Measurements from ENCODE around the gene CLDN12.

The CLDN12 gene

DNA sequence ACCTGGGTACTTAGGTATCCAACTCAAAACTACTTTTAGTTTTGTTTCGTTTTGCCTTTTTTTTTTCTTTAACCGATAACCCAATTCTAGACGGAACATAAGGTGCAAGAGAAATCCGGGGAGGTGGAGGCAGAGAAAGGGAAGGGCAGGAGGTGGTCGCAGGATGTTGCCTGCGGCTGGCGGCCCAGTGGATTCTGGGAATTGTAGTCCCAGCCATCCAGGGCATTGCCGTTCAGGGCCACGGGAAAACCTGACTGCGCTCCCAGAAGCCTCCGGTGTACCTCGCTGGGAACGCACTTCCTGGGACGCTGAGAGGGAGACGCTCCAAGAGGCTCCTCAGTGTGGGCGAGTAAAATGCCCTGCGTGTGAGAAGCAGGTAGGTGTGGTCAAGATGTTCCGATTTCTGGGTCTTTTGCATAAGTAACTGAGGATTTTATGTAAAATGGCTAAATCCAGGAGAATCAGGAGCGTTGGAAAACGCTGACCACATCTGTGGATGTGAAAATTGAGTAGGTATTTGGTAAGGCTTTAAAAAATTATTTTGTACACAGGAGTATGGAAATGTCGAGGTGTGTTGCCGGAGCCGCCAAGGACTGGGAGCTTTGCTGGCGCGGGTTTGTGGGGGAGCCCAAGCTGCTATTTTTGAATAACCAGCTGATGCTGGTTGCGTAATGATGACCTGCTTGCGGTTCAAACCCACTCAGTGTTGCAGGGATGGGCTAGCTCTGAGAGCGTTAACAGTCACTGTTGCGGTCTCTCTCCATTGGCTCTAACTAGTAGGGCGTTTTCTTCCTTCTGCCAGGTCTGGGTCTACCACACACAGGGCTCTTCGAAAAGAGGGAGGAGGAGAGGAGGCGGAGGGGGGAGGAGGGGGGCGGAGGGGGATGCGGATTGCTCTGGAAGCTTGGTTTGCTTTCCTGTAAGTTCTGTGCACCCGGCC lies at the start of gene CLDN12:
TSS of gene CLDN12 (plus strand) at position 288 of the 940 bp plus-strand sequence. CDS start 9,216 bp downstream, outside the sequence.
- DNase-seq (ENCODE audit: low read depth, low spot score), result peak; percentile 76

DNA sequence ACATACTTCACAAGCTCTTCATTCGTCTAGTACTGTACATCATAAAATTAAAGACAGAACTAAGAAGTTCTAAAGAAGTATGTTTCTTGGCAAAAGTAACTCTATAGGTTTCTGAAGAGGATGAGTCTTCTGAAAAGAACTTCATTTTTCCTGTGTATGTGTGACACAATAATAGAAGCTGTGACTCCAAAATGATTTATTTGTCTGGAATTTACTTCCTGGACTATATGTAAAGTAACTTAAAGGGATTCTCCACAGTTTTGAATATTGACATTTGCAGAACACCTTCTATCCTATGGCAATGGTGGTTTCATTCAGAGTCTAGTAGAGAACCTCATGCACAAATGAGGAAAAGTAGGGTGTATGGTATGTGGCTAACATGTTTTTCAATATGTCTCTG lies 19.8 kb upstream of the CLDN12 start:
- no peak for DNase-seq (ENCODE audit: low read depth, low spot score)

DNA sequence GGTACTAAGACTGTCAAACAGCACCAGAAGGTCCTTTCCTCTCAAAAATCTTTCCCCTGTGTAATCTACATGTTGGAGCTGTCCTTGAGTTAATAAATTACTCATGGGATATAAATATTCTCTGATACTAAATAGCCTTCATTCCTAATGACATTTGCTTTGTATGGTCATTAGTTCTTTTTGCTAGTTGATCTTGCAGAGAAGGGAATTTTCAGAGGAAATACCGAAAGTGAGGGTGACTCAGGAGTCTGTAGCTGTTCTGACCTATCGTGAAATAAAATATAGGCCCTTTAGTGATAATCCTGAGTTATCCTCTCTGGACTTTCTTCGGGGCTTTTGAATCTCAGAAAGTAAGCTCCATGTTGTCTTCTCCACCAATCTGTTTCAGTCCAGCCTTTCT lies 19.4 kb upstream of the CLDN12 start:
- DNase-seq (ENCODE audit: low read depth, low spot score), result no peak

DNA sequence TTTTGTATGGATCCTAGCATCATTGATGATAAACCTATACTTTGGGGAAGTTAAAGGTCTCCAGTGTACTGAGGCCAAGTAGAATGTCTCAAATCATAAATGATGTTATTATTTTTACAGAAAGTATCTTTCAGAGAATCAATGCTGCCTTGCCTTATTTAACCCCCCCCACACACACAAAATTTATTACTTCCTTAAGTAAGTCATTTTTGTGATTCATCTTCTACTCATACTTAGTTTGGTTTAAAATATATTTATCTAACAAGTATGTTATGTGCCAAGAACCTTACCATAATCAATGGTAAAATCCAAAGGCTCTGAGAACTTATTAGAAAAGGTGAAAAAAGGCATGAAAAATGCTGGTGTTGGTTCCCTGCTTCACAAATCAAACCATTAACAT lies 18.8 kb upstream of the CLDN12 start:
- DNase-seq (ENCODE audit: low read depth, low spot score), result no peak

DNA sequence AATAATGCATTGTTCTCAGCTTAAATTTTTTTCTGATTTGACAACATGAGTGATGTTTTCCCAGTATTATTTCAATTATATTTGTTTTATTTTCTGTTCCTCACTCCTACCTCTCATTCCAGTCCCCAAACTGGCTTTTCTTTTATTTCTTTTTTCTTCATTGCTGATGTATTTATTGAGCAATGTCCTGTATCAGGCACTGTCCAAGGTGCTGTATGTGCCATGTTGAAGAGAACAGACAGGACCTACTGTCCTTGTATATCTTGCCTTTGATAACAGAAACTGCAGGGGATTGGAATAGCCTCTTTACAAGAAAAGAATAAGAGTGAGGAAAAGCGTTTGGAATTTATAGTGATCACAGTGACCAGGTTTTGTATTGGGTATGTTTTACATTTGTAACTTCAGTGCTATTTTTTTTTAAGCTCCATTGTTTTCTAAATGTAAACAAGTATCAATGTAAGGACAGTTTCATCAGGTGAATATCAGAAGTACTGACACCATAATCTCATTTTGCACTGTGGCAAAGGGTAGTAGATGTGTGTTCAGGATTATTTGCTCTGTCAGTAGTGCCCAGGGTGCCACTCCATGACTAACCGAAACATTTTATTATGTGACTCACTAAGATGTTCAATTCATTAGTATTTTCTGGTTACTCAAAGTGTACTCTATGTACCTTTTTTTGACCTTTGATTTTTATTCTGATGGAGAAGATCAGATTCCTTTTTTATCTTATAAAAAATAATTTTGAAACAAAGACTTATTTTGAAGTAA lies 15.6 kb upstream of the CLDN12 start:
- no peak for DNase-seq (ENCODE audit: low read depth, low spot score)

DNA sequence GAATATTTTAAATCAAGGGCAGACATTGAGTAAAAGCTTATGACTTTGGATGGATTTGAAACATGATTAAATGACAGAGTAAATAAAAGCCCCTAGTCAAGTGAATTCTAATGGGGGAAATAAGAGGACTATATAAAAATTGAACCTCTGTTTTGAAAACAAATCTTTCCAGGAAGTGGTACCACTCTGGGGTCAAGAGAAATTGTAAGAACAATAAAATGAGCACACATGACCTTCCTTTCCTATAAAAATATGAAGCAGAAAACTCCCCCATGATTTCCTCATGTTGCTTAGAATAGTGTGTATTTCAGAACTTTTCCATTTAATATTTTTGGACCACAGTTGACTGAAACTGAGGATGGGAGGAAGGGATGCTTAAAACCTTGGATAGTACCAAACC lies 12.3 kb upstream of the CLDN12 start:
- DNase-seq (ENCODE audit: low read depth, low spot score), result no peak

DNA sequence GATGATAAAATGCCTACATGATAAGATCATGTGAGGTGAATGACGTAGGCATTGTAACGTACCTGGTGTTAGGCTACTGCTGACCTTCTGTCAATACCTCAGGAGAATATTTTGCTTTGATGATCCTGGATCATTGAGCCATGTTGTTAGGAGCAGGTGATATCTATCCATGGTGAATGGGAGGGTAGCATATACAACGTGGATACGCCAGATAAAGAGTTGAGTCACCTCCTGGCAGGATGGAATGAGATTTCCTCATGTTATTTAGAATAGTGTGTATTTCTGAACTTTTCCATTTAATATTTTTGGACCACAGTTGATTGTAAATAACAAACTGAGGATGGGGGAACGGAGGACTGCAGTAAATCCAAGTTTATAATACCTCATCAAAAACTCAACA lies 11.8 kb upstream of the CLDN12 start:
- DNase-seq (ENCODE audit: low read depth, low spot score), result no peak

DNA sequence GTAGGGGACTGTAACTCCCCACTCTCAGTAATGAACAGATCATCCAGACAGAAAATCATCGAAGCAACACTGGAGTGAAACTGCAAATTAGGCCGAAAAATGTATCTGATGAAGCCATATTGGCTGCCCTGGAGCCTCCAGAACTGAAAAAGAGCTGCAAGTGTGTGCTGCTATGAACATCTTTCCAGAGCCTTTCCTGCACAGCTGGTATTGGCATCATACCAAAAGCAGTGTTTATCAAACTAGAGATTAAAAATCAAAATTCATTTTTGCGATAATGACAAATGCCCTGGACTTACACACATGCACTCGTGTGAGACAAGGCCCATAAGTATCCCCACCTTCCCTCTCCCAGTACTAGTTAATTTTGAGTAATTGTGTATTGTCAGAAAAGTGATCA lies 6.8 kb upstream of the CLDN12 start:
- no peak for DNase-seq (ENCODE audit: low read depth, low spot score)

DNA sequence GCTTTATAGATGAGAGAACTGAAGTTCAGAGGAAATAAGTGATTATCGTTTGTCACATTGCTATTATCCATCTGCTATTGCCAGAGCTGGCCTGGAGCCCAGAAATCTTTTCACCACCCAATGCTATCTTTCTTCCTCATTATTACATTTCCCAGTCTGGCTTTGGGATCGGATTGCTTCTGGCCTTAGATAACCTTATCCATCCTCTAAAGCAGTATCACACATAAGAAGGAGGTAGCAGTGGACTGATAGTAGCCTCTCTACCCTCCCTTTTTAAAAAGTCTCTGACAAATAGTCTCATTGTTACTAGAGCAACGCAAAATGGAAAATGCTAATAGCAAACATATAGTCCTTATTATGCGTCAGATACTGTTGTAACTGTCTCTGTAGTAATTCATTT lies 1.3 kb upstream of the CLDN12 start:
- no peak for DNase-seq (ENCODE audit: low read depth, low spot score)

DNA sequence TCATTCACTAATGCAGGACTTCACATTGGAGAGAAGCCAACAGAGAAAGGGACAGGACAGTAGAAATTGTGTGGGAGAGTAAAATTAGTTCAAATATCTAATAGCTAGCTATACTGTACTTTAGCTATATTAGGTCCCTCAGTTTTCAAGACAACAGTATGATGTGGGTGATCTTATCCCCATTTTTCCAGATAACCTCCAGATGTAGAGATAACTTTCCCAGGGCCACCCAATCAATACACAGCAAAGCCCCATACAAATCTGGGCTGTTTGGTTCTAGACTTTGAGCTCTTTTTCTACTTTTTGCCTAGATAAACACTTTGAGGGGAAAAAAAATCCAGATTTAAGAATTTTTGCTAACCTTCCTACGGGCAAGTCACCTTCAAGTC lies 482 bp upstream of the CLDN12 start:
- DNase-seq (ENCODE audit: low read depth, low spot score), result no peak

DNA sequence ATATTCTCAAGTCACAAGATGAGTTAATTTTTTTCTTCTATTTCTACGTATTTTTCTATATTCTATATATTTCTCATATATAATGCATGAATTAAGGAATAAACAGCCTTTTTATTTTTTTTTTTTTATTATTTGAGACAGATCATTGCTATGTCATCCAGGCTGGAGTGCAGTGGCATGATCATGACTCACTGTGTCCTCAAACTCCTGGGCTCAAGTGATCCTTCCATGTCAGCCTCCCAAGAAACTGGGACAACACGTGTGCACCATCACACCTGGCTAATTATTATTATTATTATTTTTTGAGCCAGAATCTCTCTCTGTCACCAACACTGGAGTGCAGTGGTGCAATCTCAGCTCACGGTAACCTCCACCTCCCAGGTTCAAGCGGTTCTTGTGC lies 1.5 kb downstream of the CLDN12 start:
- DNase-seq (ENCODE audit: low read depth, low spot score), result no peak

DNA sequence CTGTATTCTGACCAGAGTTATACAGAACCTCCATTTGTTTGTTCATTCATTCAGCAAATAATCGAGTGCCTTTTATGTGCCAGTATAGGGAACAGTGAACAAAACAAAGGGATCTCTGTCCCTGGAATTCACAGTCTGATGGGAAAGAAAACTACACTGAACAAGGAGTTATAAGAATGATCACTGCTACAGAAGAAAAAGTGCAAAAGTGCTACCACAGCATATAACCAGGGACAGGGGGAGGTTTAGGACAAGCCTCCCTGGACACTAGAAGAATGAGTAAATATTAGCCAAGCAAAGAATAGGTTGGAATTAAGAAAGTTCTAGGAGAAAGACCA lies 4.2 kb downstream of the CLDN12 start:
- no peak for DNase-seq (ENCODE audit: low read depth, low spot score)

DNA sequence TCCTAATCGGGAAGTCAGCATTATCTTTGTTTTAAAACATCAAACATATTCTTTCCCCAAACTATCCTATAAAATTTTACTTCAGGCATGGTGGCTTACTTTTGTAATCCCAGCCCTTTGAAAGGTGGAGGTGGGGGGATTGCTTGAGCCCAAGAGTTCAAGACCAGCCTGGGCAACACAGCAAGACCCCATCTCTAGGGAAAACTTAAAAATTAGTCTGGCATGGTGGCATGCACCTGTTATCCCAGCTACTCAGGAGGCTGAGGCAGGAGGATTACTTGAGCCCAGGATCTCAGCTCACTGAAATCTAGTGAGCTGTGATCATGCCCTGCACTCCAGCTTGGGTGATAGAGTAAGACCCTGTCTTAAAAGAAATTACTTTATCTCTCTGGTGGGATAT lies 4.9 kb downstream of the CLDN12 start:
- DNase-seq (ENCODE audit: low read depth, low spot score), result no peak

DNA sequence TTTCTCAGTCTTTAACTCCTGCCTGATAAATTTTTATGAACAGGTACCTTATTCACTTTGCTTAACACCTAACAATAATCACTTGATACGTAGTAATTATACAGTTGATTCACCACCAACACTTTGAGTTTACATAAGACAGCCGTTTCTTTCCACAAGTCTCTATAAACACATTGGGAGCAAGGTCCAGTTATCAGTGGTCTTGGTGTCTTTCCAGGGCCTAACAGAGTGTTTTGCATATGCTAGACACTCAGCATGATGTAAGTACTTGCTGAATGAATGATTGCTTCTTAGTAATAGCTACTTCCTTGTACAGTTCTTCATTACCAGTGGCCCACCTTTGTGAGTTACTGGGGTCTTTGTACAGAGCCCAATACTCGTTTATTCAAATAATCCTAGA lies 6.4 kb downstream of the CLDN12 start:
- no peak for DNase-seq (ENCODE audit: low read depth, low spot score)

DNA sequence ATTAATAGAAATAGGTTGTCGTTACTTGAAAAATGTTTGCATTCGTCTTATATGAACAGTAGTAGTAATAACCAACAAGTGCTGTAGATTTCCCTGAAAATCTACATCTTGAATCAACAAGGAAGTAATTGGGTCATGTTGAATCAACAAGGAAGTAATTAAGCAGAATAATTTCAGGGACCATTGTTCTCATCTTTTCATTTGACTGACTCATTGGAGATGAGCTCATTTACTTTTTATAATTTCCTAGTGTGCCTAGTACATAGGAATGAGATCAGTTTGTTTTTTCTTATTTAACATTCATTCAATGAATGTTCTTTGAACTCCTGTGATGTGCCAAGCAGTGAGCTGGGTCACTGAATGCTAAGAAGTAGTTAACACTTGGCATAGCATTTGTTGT lies 8.2 kb downstream of the CLDN12 start:
- no peak for DNase-seq (ENCODE audit: low read depth, low spot score)

DNA sequence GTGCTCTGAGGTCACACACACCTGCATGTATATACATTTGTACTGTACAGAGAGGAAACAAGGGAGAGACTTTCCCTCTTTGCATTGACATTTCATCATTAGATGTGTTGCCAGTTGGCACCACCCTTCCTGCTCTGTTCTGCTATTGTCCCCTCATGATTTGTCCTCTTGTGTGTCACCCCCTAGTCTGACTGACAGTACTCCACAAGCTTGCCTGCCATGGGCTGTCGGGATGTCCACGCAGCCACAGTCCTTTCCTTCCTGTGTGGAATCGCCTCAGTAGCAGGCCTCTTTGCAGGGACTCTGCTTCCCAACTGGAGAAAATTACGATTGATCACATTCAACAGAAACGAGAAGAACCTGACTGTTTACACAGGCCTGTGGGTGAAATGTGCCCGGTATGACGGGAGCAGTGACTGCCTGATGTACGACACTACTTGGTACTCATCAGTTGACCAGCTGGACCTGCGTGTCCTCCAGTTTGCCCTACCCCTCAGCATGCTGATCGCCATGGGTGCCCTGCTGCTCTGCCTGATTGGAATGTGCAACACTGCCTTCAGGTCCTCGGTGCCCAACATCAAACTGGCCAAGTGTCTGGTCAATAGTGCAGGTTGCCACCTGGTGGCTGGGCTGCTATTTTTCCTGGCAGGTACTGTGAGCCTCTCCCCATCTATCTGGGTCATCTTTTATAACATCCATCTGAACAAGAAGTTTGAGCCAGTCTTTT lies 9.4 kb downstream of the CLDN12 start:
- no peak for DNase-seq (ENCODE audit: low read depth, low spot score)

DNA sequence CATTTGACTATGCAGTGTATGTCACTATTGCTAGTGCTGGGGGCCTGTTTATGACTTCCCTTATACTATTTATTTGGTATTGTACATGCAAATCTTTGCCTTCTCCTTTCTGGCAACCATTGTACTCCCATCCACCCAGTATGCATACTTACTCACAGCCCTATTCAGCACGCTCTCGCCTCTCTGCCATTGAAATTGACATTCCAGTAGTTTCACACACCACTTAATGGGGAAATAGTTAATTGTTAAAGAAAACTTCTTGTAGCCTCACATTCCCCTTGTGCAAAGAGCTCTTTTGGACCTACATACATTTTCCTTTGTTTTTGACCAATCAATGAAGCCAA lies 9.9 kb downstream of the CLDN12 start:
- DNase-seq (ENCODE audit: low read depth, low spot score), result no peak

DNA sequence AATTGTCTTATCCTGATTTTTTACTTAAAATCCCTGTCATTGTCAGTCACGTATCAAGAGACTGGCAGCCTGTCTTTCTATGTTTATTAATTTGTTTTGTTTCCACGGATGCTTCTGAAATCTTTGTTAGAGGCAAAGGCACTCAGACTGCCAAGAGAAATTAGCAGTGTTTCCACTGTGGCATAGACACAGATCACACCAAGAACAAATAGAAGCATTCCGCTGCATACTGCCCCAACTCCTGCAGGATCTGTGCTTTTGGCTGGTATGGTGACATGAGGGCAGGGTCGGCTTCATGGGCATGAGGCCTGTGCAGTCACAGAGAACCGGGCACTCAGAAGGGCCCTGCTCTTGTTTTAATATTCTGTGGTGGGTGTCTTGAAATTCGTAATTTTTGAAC lies 18.4 kb downstream of the CLDN12 start:
- DNase-seq (ENCODE audit: low read depth, low spot score), result no peak

DNA sequence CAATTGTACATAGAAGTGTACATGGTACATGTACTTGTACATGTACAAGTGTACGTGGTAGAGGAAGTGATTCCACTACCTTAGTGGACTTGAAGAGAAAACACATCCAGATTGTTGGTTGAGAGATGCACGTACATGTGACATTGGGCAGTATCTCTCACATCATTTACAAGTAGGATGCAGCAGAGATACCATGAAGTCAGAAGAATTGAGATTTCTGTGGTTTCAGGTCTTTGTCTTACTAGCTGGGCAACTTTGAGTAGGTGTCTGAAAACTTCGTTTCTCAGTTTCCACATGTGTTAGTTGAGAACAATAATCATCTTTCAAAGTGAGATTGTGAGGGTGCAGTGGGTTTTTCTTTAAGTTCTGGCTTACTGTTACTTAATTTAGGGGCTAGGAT lies 21.5 kb downstream of the CLDN12 start:
- DNase-seq (ENCODE audit: low read depth, low spot score), result no peak

DNA sequence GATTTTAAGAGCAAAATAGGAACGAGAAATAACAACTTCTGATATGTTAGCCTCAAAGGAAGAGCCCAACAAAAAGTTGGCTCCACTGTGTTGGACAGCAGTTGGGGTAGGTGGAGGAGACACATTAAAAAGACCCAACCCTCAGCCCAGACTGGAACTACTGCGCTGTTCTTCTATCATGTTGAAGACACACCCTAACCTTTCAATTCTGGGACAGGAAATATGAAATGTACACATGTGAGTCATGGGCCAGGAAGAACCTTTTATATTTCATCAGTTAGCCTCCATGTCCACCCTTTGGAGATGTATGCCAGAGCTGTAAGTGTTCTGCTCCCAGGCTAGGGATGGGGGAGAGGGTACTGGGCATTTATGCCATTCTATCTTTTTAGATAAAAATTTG lies 22.1 kb downstream of the CLDN12 start:
- no peak for DNase-seq (ENCODE audit: low read depth, low spot score)

DNA sequence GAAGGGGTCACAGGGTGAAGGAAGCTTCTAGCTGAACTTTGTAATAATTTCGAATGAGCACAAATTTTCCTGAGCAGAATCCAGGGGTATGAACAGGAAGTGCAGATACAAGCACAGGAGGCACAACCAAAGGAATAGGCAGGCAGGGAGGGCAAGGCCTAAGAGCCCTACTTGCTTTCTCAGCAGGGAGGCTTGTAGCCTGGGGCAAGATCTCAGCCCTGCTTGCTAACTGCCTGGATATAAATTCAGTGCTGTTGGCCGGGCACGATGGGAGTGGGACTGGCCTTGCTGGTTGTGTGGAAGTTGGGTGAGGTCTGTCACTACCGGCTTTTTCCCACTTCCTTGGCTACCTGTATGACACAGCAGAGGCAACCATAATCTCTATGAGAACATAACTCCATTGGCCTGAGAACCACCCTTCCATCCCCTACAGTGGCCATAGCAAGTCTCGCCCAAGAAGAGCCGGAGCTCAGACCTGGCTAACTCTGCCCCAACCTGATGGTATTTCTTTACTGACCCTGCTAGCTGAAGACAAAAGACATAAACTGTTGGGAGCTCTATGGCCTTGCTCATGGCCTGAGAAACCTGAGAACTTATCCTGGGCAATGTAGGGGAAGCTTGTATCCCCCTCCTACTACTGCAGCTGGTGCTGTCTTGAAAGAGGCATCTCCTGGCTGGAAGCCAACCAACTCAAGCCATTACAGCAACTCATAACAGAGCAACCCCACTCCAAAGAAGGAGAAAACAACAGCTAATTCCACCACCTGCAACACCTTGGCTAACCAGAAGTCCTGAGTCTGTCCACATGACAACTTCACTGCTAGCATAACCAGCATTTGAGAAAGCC lies 27.6 kb downstream of the CLDN12 start:
- DNase-seq (ENCODE audit: low read depth, low spot score), result no peak

DNA sequence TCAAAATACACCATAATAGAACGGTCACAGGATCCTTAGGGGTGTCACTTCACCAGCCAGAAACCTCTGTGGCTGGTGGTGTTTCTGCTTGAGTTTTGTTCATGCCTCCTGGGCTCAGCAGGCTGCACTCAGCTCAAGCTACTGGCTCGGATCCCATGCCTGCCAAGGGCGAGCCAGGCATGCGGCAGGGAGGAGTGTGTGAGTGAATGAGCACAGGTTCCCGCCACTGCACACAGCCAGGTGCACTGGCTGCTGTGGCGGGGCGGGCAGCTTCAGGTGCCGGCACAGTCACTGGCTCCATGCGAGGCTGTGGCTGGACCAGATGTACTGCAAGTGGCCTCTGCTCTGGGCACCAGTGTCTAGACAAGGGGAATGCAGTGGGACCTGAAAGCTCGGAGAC lies 29.5 kb downstream of the CLDN12 start:
- no peak for DNase-seq (ENCODE audit: low read depth, low spot score)

All from smooth muscle cell of the brain vasculature (primary cell).